GM19463 (cell line): ENCODE data around the gene KRTAP4-1.
"Not testable (repeated sequence)": the region's sequence is repeated elsewhere in the genome, so short reads cannot be mapped to it uniquely, and the experiment has no call there.

Source experiments
- ATAC-seq: cut with Tn5 transposase; IDR thresholded peaks from one replicate; pipeline ENCODE4 v1.9.1; 2021; ENCODE audit warnings: mild to moderate bottlenecking, moderate library complexity; ENCODE audit not compliant: unreplicated experiment

Gene KRTAP4-1

GRCh38 chr17:41184480-41184961 is at the start of gene KRTAP4-1:
KRTAP4-1 (minus strand) TSS chr17:41184911; CDS start chr17:41184854, 57 bp downstream.
- ATAC-seq = no peak

GRCh38 chr17:41232399-41233105 is 47.8 kb upstream of the KRTAP4-1 start, which contains the start of gene KRTAP9-3:
KRTAP9-3 (plus strand) TSS chr17:41232449; CDS start chr17:41232502, 53 bp downstream.
- ATAC-seq = not testable (repeated sequence)

GRCh38 chr17:41231731-41232130 is 47.0 kb upstream of the KRTAP4-1 start:
- ATAC-seq = no peak

GRCh38 chr17:41230094-41230493 is 45.4 kb upstream of the KRTAP4-1 start:
- no peak for ATAC-seq

- not testable (repeated sequence) for ATAC-seq
Measured at GRCh38 chr17:41226598-41227095, 41.9 kb upstream of the KRTAP4-1 start, which contains the start of gene KRTAP9-2. KRTAP9-2 (plus strand) TSS chr17:41226648; CDS start chr17:41226655, 7 bp downstream.

- ATAC-seq = no peak
Measured at GRCh38 chr17:41226051-41226450, 41.3 kb upstream of the KRTAP4-1 start.

GRCh38 chr17:41223821-41224220 is 39.1 kb upstream of the KRTAP4-1 start:
- no peak for ATAC-seq

- no peak for ATAC-seq
Measured at GRCh38 chr17:41215681-41216080, 31.0 kb upstream of the KRTAP4-1 start.

GRCh38 chr17:41212524-41213169 is 27.9 kb upstream of the KRTAP4-1 start:
- no peak for ATAC-seq

- ATAC-seq = no peak
Measured at GRCh38 chr17:41211845-41212466, 27.2 kb upstream of the KRTAP4-1 start.

GRCh38 chr17:41199421-41200078 is 14.8 kb upstream of the KRTAP4-1 start:
- ATAC-seq = no peak

- no peak for ATAC-seq
Measured at GRCh38 chr17:41196068-41196467, 11.4 kb upstream of the KRTAP4-1 start.

- ATAC-seq = no peak
Measured at GRCh38 chr17:41190328-41190727, 5.6 kb upstream of the KRTAP4-1 start.

GRCh38 chr17:41189837-41190318 is 5.2 kb upstream of the KRTAP4-1 start, which contains the start of gene KRTAP9-1:
KRTAP9-1 (plus strand) TSS chr17:41189887; CDS start chr17:41189887, 0 bp downstream.
- not testable (repeated sequence) for ATAC-seq

- no peak for ATAC-seq
Measured at GRCh38 chr17:41186872-41187271, 2.2 kb upstream of the KRTAP4-1 start.

- ATAC-seq = no peak
Measured at GRCh38 chr17:41185001-41185400, 290 bp upstream of the KRTAP4-1 start.

- ATAC-seq = no peak
Measured at GRCh38 chr17:41178843-41179616, 5.7 kb downstream of the KRTAP4-1 start.

GRCh38 chr17:41178341-41178740 is 6.4 kb downstream of the KRTAP4-1 start:
- no peak for ATAC-seq

GRCh38 chr17:41177727-41178271 is 6.9 kb downstream of the KRTAP4-1 start, which contains the start of gene KRTAP4-2:
KRTAP4-2 (minus strand) TSS chr17:41178221; CDS start chr17:41178164, 57 bp downstream.
- no peak for ATAC-seq
